GM18498 (cell line): ENCODE measurements around the gene IFIT2.
"Not testable (repeated sequence)": the region's sequence is repeated elsewhere in the genome, so short reads cannot be mapped to it uniquely, and the experiment has no call there.

Experiments used
- ATAC-seq: cut with Tn5 transposase; IDR thresholded peaks from one replicate; pipeline ENCODE4 v1.9.1; 2021; ENCODE audit warnings: mild to moderate bottlenecking, moderate library complexity; ENCODE audit not compliant: unreplicated experiment

The IFIT2 gene

GRCh38 chr10:89306434-89307268, 4.8 kb downstream of the IFIT2 start:
- ATAC-seq: no peak

- no peak for ATAC-seq
Observed at GRCh38 chr10:89307269-89307577, 5.4 kb downstream of the IFIT2 start.

GRCh38 chr10:89308266-89308665, 6.4 kb downstream of the IFIT2 start:
- no peak for ATAC-seq

GRCh38 chr10:89308736-89309135, 6.9 kb downstream of the IFIT2 start:
- ATAC-seq: no peak

- no peak for ATAC-seq
Observed at GRCh38 chr10:89309156-89310055, 7.6 kb downstream of the IFIT2 start.

- ATAC-seq: no peak
Observed at GRCh38 chr10:89310056-89310893, 8.4 kb downstream of the IFIT2 start.

GRCh38 chr10:89312973-89313372, 11.1 kb downstream of the IFIT2 start:
- ATAC-seq: no peak

- no peak for ATAC-seq
Observed at GRCh38 chr10:89314676-89315075, 12.8 kb downstream of the IFIT2 start.

- ATAC-seq: not testable (repeated sequence)
Observed at GRCh38 chr10:89318047-89318446, 16.2 kb downstream of the IFIT2 start.

- not testable (repeated sequence) for ATAC-seq
Observed at GRCh38 chr10:89325081-89325480, 23.2 kb downstream of the IFIT2 start.

GRCh38 chr10:89325856-89326255, 24.0 kb downstream of the IFIT2 start:
- ATAC-seq: not testable (repeated sequence)

- ATAC-seq: no peak
Observed at GRCh38 chr10:89327803-89328441, 26.1 kb downstream of the IFIT2 start, which contains the start of gene IFIT3. IFIT3 (plus strand) TSS chr10:89327997; CDS start chr10:89328074, 77 bp downstream.

GRCh38 chr10:89329151-89329550, 27.3 kb downstream of the IFIT2 start:
- no peak for ATAC-seq

- ATAC-seq: not testable (repeated sequence)
Observed at GRCh38 chr10:89330014-89330413, 28.2 kb downstream of the IFIT2 start.

GRCh38 chr10:89330537-89331212, 28.8 kb downstream of the IFIT2 start:
- ATAC-seq: no peak

GRCh38 chr10:89331487-89332122, 29.8 kb downstream of the IFIT2 start:
- not testable (repeated sequence) for ATAC-seq

GRCh38 chr10:89332123-89332633, 30.3 kb downstream of the IFIT2 start:
- peak; percentile 46 for ATAC-seq

- ATAC-seq: no peak
Observed at GRCh38 chr10:89335226-89335625, 33.4 kb downstream of the IFIT2 start.

- no peak for ATAC-seq
Observed at GRCh38 chr10:89336241-89336640, 34.4 kb downstream of the IFIT2 start.
